ENCODE measurements around the gene GXYLT1.

DNA sequence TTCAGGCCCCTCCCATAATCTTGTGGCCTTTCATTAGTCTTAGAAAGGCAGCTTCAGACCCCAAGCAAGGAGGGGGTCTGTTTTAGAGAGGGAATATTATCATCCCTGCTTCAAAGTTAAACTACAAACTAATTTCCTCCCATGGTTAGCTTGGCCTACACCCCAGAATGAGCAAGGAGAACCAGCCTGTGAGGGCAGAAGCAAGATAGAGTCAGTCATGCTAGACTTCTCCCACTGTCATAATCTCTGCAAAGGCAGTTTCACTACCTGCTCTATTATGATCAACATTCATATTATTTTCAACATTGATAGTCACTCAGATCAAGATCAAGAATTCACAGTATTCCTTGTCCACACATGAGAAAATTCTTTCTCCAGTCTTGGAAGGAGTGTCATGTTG, 105.1 kb downstream of the GXYLT1 start:
- TF ChIP-seq, protein P1, sequence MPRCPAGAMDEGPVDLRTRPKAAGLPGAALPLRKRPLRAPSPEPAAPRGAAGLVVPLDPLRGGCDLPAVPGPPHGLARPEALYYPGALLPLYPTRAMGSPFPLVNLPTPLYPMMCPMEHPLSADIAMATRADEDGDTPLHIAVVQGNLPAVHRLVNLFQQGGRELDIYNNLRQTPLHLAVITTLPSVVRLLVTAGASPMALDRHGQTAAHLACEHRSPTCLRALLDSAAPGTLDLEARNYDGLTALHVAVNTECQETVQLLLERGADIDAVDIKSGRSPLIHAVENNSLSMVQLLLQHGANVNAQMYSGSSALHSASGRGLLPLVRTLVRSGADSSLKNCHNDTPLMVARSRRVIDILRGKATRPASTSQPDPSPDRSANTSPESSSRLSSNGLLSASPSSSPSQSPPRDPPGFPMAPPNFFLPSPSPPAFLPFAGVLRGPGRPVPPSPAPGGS (CRISPR knock-in tag; IDR thresholded peaks at IDR 0.05): no peak
- TF ChIP-seq, protein P2, sequence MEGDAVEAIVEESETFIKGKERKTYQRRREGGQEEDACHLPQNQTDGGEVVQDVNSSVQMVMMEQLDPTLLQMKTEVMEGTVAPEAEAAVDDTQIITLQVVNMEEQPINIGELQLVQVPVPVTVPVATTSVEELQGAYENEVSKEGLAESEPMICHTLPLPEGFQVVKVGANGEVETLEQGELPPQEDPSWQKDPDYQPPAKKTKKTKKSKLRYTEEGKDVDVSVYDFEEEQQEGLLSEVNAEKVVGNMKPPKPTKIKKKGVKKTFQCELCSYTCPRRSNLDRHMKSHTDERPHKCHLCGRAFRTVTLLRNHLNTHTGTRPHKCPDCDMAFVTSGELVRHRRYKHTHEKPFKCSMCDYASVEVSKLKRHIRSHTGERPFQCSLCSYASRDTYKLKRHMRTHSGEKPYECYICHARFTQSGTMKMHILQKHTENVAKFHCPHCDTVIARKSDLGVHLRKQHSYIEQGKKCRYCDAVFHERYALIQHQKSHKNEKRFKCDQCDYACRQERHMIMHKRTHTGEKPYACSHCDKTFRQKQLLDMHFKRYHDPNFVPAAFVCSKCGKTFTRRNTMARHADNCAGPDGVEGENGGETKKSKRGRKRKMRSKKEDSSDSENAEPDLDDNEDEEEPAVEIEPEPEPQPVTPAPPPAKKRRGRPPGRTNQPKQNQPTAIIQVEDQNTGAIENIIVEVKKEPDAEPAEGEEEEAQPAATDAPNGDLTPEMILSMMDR (CRISPR knock-in tag; IDR thresholded peaks at IDR 0.05): no peak
- TF ChIP-seq, protein P3, sequence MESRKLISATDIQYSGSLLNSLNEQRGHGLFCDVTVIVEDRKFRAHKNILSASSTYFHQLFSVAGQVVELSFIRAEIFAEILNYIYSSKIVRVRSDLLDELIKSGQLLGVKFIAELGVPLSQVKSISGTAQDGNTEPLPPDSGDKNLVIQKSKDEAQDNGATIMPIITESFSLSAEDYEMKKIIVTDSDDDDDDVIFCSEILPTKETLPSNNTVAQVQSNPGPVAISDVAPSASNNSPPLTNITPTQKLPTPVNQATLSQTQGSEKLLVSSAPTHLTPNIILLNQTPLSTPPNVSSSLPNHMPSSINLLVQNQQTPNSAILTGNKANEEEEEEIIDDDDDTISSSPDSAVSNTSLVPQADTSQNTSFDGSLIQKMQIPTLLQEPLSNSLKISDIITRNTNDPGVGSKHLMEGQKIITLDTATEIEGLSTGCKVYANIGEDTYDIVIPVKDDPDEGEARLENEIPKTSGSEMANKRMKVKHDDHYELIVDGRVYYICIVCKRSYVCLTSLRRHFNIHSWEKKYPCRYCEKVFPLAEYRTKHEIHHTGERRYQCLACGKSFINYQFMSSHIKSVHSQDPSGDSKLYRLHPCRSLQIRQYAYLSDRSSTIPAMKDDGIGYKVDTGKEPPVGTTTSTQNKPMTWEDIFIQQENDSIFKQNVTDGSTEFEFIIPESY (CRISPR knock-in tag; IDR thresholded peaks at IDR 0.05): no peak
- TF ChIP-seq POLR2A (IDR thresholded peaks at IDR 0.05; ENCODE audit: insufficient read depth in 1 of 2, low read depth in 2 of 2, low read length in 2 of 2) (no peak), YY1 (IDR thresholded peaks at IDR 0.05; ENCODE audit: insufficient read depth, insufficient replicate concordance, low read depth, low read length) (no peak), EZH2 (conservative IDR thresholded peaks at IDR 0.05; ENCODE audit: low read depth, low read length) (no peak), JUN (CRISPR knock-in tag; IDR thresholded peaks at IDR 0.05) (no peak), ADNP (CRISPR knock-in tag; IDR thresholded peaks at IDR 0.05) (no peak), MXI1 (IDR thresholded peaks at IDR 0.05; ENCODE audit: borderline replicate concordance, low read depth, low read length) (no peak), HDAC1 (CRISPR knock-in tag; IDR thresholded peaks at IDR 0.05) (no peak), SIN3A (IDR thresholded peaks at IDR 0.05; ENCODE audit: borderline replicate concordance, low read depth, low read length) (no peak), ZKSCAN1 (IDR thresholded peaks at IDR 0.05; ENCODE audit: low read length) (no peak)

All from HepG2 (cell line).